Sigmoid colon (tissue), 4 donors: Measurements from ENCODE around the gene DPT.

Experiments
- POLR2AphosphoS5 ChIP-seq, 4 donors: sonication (generic); formaldehyde crosslinking; IDR thresholded peaks; one replicate each; pipeline ENCODE4 v1.6.1; 2017; ENCODE audit warnings: antibody characterized with exemption in 4 of 4
- TF ChIP-seq, protein P1 (sequence below), 4 experiments: fragments of 450-650 bp in 3 of 4; fragments of 200-600 bp in 1 of 4; IDR thresholded peaks; one replicate each; pipeline ENCODE4 v1.5.1; 2016 to 2019; ENCODE audit warnings: antibody characterized with exemption in 4 of 4, mild to moderate bottlenecking in 3 of 4, moderate library complexity in 2 of 4

DNA sequence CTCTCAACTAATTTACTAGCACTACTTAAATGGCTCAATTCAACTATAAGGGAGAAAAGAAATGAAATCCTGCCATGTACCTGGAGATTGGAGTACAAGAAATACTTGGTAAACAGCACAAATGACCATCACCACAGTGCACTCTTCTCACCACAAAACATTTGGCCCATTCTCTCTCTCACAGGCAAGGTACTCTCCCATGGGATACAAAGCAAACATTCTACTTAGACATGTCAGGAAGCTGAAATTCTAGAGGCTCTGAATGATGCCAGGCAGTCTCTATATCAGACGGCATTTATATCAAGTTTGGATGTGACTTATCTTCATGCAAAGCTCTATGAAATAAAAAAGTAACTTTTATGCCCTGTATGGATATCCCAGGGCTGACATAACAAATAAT, 72.5 kb downstream of the DPT start:
- TF ChIP-seq, protein P1, sequence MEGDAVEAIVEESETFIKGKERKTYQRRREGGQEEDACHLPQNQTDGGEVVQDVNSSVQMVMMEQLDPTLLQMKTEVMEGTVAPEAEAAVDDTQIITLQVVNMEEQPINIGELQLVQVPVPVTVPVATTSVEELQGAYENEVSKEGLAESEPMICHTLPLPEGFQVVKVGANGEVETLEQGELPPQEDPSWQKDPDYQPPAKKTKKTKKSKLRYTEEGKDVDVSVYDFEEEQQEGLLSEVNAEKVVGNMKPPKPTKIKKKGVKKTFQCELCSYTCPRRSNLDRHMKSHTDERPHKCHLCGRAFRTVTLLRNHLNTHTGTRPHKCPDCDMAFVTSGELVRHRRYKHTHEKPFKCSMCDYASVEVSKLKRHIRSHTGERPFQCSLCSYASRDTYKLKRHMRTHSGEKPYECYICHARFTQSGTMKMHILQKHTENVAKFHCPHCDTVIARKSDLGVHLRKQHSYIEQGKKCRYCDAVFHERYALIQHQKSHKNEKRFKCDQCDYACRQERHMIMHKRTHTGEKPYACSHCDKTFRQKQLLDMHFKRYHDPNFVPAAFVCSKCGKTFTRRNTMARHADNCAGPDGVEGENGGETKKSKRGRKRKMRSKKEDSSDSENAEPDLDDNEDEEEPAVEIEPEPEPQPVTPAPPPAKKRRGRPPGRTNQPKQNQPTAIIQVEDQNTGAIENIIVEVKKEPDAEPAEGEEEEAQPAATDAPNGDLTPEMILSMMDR (IDR thresholded peaks at IDR 0.05), result no peak
- no peak for TF ChIP-seq POLR2AphosphoS5 (IDR thresholded peaks at IDR 0.05)
